ENCODE results near the gene ETS1.

Gene ETS1

DNA sequence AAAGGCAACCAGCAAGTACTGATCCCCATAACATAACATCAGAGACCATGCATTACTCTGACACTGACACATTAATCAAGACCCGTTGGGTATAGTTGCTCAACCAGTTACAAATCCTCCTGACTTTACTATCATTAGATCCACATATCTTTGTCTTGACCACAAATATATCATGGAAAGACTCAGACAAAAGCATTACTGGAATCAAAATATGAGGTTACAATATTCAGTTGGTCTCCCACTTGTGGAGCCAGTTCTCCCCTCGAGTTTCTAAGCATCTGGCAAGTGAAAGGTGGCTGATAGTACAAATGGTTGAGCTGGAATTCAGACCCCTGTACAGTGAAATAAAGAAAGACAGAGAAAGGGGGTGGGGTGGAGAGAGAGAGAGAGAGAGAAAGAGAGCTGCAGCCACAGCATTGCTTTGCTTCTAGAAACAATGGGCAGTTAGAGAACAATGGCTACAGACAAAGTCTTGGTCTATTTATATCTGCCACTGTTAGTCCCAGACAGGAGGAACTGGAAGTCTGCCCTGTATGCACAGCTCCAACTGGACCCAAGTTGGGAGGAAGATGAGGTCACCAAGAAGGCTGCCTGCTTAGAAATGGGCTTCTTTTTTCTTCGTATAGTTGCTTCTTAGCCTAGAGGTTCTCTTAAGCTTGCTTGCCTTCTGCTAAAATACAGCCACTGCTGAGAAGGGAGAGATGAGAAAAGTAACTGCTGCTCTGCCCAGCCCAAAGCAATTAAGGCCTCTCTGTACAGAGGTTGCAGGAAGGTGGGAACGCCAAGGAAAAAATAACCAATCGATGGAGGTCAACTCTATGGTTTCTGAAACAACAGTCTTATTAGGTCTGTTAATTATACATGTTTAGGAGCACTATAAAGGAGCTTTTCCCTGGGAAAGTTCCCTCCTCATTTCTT, 85.5 kb downstream of the ETS1 start:
- no peak for DNase-seq (ENCODE audit: low read depth)

DNA sequence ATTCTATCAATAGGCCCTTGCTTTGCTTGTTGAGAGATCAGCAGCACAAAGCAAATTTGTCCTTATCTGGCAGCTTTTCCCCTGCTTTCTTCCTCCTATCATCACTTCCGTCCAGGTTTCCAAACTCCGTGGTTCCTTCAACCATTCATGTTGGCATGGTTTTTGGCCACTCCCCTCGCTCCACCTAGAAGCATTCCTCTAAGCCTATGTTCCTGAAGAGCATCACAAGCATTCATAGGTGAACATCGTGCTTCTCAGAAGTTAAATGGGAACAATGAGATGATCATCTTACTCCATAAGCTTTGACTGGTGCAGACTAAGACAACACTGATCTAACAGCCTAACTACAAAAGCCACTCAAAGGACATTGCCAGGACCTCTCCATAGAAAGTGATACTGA, 86.3 kb downstream of the ETS1 start:
- DNase-seq (ENCODE audit: low read depth) = no peak

DNA sequence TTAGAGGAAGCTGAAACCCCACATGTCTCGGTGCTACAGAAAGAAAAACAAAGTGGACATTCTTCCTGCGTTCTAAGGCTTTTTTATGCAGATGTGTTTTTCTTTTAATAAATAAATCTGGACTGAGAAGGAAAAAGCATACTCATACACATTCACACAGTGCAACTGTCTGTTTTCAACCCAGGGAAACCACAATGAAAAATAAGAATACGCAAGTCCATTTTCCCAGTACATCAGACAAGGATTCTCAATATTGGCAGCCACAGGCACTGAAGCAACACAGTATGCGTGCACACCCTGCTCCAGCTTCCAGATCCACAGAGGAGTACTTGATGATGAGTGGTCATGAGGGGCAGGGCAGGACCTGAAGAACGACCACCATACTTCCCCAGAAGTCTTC, 86.9 kb downstream of the ETS1 start:
- DNase-seq (ENCODE audit: low read depth) = no peak

DNA sequence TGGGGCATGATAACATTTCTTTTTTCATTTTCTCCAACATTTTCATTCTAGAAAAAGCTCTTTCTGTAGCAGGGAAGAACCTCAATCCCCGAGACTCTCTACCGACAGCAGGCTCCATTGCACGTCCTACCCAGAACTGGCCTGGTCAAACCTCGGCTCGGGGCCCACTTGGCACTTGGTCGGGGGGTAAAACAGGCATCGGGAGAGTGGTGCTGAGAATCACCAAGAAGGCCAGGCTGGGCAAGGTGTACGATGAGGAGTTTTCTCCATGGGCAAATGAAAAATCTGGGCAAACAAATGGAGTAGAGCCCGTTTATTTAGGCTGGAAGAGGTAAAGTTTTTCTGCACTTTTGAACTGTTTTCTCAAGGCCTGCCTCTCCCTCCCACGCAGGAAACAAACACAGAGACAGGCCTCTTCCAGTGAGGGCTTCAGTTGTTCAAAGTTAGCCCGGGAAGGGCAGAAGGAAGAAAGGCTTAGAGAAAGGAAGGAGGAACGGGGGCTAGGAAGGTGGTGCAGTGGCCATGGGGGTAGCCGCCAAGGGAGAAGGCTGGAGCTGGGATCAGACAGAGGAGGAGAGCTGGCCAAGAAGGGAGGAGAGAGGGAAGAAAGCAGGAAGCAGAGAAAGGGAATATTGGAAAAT, 87.6 kb downstream of the ETS1 start:
- no peak for DNase-seq (ENCODE audit: low read depth)

DNA sequence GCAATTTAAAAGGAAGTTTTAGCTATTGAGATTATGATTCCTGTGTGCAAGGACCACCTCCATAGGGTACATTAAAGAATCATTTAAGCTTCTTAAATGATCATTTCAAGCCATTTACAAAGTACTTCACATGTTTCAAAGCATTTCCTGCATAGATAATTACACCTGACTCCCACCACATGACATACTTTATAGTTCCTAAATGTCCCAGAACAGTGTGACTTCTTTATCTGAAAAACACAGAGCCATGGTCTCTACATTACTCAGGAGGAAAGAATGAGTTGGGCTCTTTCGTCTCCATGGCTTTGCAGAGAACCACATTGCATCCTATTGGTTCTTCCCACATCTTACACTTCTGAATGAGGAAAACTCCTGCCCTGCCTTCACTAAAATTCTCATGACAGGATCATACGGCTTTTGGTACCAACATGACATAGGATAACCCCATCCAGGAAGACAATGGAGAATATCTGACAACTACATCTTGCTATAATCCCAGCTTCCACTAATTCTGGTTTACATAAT, 88.6 kb downstream of the ETS1 start:
- DNase-seq (ENCODE audit: low read depth) = no peak

DNA sequence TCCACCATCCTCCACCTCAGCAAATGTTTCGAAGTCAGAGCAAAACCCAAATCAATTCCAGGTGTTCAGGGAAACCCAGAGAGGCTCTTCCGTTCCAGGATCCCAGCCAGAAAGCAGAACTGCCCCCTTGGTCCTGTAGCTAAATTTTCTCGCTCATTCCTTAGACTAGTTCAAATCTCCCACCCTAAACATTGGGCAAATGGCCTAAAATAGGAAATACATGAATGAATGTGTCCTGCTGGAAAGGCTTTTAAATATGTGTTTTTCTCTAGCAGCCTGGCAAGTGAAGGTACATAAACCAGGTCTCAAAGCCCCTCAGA, 89.6 kb downstream of the ETS1 start:
- DNase-seq (ENCODE audit: low read depth) = no peak

DNA sequence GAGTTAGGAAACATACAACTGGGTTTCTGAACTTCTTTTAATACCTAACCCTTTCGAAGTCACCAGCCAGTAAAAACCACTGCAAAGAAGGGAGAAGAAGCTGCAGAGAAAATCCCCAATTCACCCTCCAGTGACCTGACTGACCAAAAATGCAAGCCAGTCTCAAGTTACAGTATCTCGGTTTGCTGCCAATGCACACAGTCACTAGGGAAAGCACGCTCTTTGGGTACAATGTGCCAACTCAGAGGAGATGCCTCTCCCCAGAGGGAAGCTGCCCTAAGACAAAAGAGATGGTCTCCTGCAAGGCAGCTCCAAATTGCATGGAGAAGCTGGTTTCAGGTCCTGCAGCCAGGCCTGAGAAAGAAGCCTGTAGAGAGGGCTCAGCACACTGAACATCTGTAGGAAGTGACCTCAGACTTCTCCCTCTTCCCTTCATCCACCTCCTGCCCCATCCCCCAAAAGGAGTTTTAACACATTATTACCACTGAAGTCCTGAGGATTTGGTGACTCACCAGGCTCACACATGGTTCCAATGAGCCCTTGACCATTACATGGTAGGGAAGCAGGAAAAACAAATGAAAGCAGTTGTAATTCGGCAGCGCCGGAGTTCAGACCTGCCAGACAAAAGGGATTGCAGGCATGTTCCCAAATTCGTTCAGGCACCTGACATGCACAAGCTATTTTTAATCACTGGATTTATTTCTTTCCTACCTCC, 90.1 kb downstream of the ETS1 start:
- peak; percentile 95 for DNase-seq (ENCODE audit: low read depth)

DNA sequence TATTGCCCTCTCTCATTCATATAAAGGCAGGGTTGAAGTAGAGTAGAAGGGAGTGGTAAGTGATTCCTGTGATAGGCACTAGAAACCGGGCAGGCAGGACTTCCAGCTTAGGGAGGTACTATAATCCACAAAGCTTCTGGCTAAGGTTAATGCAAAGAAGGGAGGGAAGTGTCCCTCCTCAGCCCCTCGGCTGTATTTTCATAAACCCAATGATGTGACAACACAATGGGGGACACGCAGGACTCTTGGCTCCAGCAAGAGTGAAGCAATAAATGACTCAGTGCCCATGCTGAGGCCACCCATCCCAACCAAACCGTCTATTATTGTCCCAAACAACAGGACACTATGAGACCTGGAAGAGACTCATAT, 90.7 kb downstream of the ETS1 start:
- no peak for DNase-seq (ENCODE audit: low read depth)

DNA sequence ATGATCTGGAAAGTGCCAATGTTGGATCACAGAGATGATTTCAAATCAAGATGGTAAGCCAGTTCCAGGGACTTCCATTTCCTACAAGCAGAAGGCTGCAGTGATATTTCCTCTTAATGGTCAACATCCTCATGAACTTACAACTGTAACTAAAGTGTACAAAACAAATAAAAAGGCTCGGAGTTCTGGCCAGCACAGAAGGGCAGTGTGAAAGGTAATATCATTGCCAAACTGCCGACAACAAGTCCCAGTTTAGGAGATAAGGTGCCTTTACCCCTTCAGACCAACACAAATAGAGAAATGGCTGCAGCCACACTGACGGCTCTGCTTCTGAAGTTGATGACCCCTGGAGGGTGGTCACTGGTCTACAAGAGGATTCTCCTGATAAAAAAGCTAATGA, 91.1 kb downstream of the ETS1 start:
- DNase-seq (ENCODE audit: low read depth) = no peak

DNA sequence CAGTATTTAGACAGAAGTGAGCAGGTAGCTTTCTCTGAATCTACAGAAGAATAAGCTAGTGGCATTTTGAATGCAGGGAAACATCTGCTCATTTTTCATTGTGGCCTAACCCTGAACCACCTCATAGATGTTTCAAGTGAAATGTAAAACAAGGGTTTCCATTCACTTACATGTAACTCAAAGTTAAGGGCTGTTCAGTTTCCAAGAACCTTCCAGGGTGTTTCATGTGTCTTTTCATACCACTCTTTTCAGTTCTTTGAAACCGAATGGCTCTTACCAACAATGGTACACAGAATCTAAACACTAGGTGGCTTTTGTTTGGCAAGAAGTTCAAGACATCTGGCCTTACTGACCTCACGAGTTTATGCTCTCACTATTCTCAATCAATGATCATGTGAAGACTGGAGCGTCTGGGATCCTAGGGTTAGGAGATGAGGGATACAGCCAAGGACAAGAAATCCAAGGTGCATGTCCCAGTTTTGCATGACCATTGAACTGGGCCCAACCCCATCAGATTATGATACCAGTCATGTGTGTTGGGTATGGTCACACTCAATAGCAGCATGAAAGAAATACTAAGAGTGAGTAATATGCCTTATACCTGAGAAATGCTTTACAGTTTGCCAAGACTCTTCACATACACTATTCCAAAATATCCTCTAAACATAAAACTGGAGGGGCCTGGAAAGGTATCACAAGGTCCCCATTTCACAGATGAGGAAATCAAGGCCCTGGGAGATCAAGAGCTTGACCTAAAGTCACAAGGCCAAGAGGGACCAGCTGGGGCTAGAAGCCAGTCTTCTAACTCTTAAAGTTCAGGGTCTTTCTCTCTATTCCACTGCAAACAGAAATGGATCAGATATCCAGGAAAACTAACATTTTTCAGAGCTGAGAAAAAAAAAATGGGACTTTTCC, 92.7 kb downstream of the ETS1 start:
- DNase-seq (ENCODE audit: low read depth) = no peak

DNA sequence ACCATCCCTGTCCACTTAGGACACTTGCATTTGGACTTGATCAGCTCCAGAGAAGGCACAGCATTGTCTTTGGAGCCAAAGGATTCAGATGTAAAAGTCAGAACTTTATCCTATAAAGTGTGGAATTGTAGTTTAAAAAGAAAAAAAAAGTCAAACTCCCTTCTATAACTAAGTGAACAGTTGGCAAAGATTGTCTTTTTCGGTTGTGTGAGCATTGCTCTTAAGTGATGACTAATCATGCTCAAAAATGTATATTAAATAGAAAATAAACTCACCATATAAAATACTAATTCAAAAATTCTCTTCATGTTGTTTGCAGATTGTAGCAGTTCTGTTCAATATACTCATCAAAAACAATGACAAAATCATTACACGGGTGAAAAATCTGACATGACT, 93.8 kb downstream of the ETS1 start:
- DNase-seq (ENCODE audit: low read depth) = no peak

DNA sequence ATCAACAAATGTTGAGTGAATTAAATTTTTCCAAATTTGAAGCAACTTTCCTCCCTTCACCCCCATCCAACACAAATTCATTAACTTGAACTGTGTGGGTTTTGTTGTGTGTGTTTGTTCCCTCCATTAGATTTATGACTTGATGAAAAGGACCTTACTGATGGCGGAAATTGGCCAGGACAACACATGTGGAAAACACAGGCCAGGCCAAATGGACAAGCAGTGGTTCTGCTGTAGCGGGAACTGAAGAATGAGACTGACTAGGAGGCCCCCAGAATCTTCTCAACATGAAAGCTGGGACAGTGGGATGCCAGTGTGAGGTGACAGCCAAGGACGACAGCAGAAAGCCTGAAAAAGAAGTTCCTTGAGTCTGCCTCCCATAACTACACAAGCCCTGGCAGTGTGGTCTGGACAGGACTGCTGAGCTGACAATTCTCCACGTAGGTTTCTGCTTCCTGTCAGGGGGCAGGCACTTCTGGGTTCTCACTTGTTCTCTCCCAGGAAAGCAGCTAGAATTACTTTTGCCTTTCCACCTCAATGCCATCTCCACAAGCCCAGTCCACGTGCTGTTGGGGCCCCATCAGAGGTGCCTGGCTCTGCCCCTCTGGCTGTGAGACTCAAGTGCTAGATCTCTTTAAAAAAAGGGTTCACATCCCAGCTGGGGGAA, 94.3 kb downstream of the ETS1 start:
- no peak for DNase-seq (ENCODE audit: low read depth)

DNA sequence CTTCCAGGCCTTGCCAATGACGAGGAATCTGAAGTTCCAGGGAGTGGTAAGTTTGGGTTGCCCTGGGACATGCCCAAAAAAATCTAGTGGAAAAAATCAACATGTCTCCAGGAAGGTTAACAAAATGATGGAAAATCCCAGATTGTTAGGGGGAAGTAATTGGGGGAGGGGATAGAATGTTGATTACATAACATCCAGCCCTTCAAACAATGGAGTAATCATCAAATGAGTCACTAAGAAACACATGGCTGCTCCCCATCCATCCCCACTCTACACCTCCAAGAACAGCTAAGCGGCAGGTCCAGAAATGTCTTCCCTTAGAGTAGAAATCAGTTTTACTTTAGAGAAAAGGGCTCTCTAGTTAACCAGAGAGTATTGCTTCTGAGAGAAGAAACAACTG, 94.9 kb downstream of the ETS1 start:
- no peak for DNase-seq (ENCODE audit: low read depth)

DNA sequence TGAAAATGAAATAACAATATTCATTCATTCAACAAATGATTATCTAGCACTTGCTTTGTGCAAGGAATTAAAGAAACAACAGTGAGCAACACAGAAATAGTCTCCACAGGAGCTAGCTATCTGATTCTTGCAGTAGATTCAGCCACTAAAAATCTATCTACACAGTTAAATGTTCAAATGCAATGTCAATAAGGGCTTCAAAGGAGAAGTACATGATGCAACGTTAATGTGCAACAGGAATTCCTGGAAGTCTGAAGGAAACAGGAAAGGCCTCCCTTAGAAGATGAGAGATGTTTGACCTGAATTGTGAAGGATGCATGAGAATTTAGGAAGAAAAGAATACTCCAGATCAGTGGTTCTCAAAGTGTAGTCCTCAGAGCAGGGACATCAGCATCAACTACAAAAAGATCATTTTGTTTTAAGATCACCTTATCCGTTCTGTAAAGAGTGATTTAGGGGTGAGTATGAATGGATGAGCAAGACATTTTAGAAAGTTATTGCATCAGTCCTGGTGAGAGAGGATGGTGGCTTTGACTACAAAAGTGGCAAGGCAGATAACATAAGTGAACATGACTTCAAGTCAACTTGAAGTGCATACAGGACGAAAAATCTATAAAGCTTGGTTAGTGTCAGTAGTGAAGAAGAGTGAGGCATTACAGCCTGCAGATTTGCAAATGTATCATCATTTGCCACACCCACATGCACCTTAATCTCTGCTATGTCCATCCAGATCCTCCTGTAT, 96.0 kb downstream of the ETS1 start:
- no peak for DNase-seq (ENCODE audit: low read depth)

DNA sequence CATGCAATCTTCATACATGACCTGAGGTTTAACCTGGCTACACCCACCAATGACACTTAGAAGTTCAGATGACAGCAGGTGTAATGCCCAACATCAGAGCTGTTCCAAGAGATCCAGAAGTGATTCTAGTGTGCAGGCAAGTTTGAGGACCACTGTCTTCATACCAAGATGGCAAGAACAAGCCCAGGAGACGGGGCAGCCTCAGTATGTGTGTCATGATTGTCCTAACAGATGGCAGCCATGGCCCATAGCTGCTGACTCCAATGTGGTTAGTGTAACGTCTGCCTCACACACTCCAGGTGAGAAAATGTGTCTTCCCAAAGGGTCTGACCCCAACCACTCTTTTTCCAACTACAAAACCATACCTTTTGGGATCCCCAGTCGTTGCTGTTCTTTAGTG, 97.3 kb downstream of the ETS1 start:
- no peak for DNase-seq (ENCODE audit: low read depth)

DNA sequence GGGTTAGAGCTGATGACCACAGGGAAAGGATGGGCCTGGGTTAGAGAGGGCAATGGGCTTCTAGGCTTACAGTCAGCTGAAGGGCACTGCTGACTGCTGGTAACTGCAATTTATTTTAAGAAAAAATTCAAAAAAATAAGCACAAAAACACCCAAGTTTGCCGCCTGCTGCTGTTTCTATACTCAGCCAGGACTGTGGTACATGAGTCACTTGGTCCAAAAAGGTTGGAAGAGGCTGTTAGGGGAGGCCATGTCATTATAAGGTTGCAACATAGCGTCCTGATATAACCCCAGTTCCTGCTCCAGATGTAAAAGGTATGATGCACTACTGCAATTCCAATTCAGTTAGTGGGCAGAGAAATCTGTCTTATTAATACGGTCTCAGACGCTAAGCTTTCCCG, 98.9 kb downstream of the ETS1 start:
- DNase-seq (ENCODE audit: low read depth) = no peak

DNA sequence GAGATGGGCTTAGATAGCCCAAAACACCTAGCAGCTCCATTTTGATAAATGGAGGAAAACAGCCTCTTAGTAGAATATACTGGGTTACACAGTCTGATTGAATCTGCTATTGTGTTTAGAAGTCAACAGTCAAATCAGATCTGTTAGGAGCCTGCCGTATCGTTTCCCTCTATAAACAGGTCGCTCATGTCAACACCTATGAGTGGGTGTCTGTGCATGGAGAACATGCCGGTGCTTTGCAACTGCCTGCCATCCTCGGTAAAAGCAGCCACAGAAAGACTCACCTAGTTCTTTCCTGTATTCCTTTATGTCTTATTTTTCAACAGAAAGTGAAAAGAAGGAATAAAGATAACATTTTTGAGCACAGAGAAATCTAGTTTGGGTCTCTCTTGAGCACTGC, 99.4 kb downstream of the ETS1 start:
- no peak for DNase-seq (ENCODE audit: low read depth)

DNA sequence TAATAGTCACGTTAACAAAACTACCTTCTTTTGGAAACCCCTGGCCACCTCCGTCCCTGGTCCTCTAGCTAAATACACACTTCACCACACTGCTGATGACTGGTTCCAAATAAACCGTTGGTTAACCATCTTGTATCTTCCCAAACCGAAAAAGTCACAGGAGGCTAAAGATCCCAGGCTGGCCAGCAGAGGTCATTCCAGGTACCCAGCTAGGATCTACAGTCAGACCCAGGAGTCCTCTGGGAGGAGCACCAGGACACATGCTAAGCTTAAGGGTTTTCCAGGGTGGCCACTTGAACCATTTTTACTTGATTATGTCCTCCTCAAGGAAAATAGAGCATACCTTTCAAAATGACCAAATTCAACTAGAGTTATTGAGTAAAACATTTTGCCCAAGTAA, 103.2 kb downstream of the ETS1 start:
- DNase-seq (ENCODE audit: low read depth) = no peak

DNA sequence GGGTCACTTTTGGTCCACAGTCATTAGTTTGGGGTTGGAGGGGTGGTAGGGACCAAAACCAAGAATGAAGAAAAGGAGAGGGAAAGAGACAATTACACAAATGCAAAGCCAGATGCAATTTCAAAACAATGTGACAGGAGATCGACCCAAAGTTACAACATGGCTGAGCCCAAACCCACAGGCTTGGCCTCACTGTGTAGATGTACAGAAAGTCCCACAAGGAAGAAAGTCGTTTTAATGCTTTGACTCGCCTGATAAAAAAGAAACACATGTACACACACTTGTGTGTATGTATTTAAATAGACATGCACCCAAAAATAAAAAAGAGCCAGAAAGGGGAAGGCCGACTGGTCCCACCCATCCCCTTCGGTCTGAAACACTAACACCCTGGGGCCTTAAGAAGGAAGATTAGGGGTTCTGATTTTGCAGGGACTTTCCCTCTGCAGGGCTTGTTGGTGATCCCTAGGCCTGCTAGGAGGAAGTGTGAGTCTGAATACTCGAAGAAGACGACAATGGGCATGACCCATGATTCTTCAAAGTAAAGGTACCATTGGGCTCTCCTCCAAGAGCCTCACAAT, 104.1 kb downstream of the ETS1 start:
- no peak for DNase-seq (ENCODE audit: low read depth)

DNA sequence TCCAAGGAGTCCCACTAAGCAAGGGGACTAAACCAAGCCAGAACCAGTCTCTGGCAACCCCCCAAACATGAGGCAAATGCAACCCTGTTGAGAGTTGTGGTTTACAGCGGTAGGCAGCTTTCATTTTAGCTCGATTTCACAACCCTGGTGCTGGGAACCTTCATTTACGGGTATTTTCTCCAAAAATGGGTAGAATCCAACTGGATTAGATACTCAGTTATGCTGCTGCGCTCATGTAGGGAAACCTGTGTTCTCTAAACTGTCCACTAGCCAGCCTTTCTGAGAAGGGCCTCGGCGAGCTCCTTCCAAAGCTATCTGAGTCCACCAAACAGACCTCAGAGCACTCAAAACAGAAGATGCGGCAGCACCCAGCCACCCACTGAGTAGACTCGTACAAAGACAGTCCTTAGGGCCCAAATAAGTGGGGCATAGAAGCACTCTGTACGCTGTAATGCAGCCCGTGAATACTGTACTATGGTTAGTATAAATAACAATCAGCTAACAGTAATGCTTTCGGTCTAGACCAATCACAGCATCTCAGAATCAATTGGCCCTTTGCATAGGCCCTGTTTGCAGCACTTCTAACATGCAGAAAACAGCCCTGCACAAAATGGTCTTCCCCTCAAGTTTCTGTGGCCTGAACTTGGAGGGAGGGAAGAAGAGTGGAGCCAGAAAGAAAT, 104.7 kb downstream of the ETS1 start:
- no peak for DNase-seq (ENCODE audit: low read depth)
